DOHH2 (cell line): ENCODE data around the gene PRMT1.

Experiments used
- H3F3A ChIP-seq: fragments of 200-600 bp; sonication (generic), shearing (Covaris generic); 2 replicates; pipeline ENCODE4 v1.6.0; 2016; ENCODE audit warnings: antibody characterized with exemption, mild to moderate bottlenecking; ENCODE audit not compliant: control insufficient read depth, insufficient read depth
- H3K27ac ChIP-seq: fragments of 200-600 bp; sonication (generic); 2 replicates; pipeline ENCODE4 v1.5.1; 2014; ENCODE audit warnings: low read depth, mild to moderate bottlenecking, low read length, moderate library complexity
- H3K27me3 ChIP-seq: fragments of 200-600 bp; sonication (generic); 2 replicates; pipeline ENCODE4 v1.6.1; 2014; ENCODE audit warnings: mild to moderate bottlenecking, low read length, mixed read lengths; ENCODE audit not compliant: control insufficient read depth
- H3K36me3 ChIP-seq: fragments of 200-600 bp; sonication (generic); 2 replicates; pipeline ENCODE4 v1.6.1; 2014; ENCODE audit warnings: mild to moderate bottlenecking, low read length, moderate library complexity, mixed read lengths; ENCODE audit not compliant: control insufficient read depth
- H3K4me1 ChIP-seq: fragments of 200-600 bp; sonication (generic); 2 replicates; pipeline ENCODE4 v1.6.1; 2014; ENCODE audit warnings: mild to moderate bottlenecking, low read length, mixed read lengths; ENCODE audit not compliant: control insufficient read depth
- H3K4me2 ChIP-seq: fragments of 200-600 bp; sonication (generic); 2 replicates; pipeline ENCODE4 v1.6.0; 2014; ENCODE audit warnings: mild to moderate bottlenecking, low read length, moderate library complexity
- H3K4me3 ChIP-seq: fragments of 200-600 bp; sonication (generic); 2 replicates; pipeline ENCODE4 v1.5.1; 2014; ENCODE audit warnings: mild to moderate bottlenecking, low read length, mixed read lengths
- H3K79me2 ChIP-seq: fragments of 200-600 bp; sonication (generic); 2 replicates; pipeline ENCODE4 v1.6.1; 2014; ENCODE audit warnings: mild to moderate bottlenecking, low read length, mixed read lengths; ENCODE audit not compliant: control insufficient read depth
- H3K9me2 ChIP-seq: fragments of 200-600 bp; sonication (generic); replicated peaks from 2 replicates; pipeline ENCODE4 v1.6.1; 2014; ENCODE audit warnings: mild to moderate bottlenecking, low read length, mixed read lengths; ENCODE audit not compliant: control insufficient read depth
- H3K9me3 ChIP-seq: fragments of 200-600 bp; sonication (generic); 2 replicates; pipeline ENCODE4 v1.6.1; 2014; ENCODE audit warnings: antibody characterized with exemption, low read length, mixed read lengths; ENCODE audit not compliant: control insufficient read depth, insufficient read depth
- H4K20me1 ChIP-seq: fragments of 200-600 bp; sonication (generic); 2 replicates; pipeline ENCODE4 v1.6.0; 2014; ENCODE audit warnings: low read depth, mild to moderate bottlenecking, antibody characterized with exemption, low read length, moderate library complexity; ENCODE audit not compliant: control insufficient read depth, insufficient read depth
- CTCF ChIP-seq: fragments of 200-600 bp; sonication (generic); IDR thresholded peaks from one replicate; pipeline ENCODE4 v1.5.1; 2014; ENCODE audit warnings: antibody characterized with exemption, mild to moderate bottlenecking, low read depth, low read length; ENCODE audit not compliant: poor library complexity, severe bottlenecking
- EZH2phosphoT487 ChIP-seq: fragments of 200-600 bp; sonication (generic); IDR thresholded peaks from 2 replicates; pipeline ENCODE4 v1.6.1; 2017; ENCODE audit warnings: borderline replicate concordance, mild to moderate bottlenecking, antibody characterized with exemption, low read length, moderate library complexity, mixed read lengths

Gene PRMT1

GRCh38 chr19:49646586-49646985 lies 30.5 kb upstream of the PRMT1 start:
- Histone ChIP-seq H3K4me1 (peaks cover 12% of the 10 kb centered on the region), H3K27ac (no peak overlapping the region), H3F3A (no peaks in the 10 kb centered on the region), H3K9me3 (no peaks in the 10 kb centered on the region), H4K20me1 (no peaks in the 10 kb centered on the region), H3K79me2 (peaks cover 69% of the 10 kb centered on the region), H3K4me2 (no peak overlapping the region), H3K9me2 (no peaks in the 10 kb centered on the region), H3K27me3 (no peaks in the 10 kb centered on the region), H3K36me3 (peaks cover 67% of the 10 kb centered on the region), H3K4me3 (no peak overlapping the region)
- no peak for TF ChIP-seq CTCF
- TF ChIP-seq EZH2phosphoT487: no peak

- H3K9me2 ChIP-seq: no peaks in the 10 kb centered on the region
- H3K27ac ChIP-seq: no peak overlapping the region
- peaks cover 27% of the 10 kb centered on the region for H3K79me2 ChIP-seq
- H3K36me3 ChIP-seq: peaks cover 71% of the 10 kb centered on the region
- H4K20me1 ChIP-seq: no peaks in the 10 kb centered on the region
- no peaks in the 10 kb centered on the region for H3K4me1 ChIP-seq
- H3K4me3 ChIP-seq: no peak overlapping the region
- no peaks in the 10 kb centered on the region for H3F3A ChIP-seq
- no peaks in the 10 kb centered on the region for H3K9me3 ChIP-seq
- TF ChIP-seq EZH2phosphoT487: no peak
- no peak for TF ChIP-seq CTCF
- H3K27me3 ChIP-seq: no peaks in the 10 kb centered on the region
- H3K4me2 ChIP-seq: no peak overlapping the region
These were observed 25.8 kb upstream of the PRMT1 start for GRCh38 chr19:49651029-49651819.

GRCh38 chr19:49651820-49652550 lies 25.1 kb upstream of the PRMT1 start:
- peaks cover 20% of the 10 kb centered on the region for H3K79me2 ChIP-seq
- no peak overlapping the region for H3K4me3 ChIP-seq
- TF ChIP-seq CTCF (no peak), EZH2phosphoT487 (no peak)
- H3K9me2 ChIP-seq: no peaks in the 10 kb centered on the region
- no peaks in the 10 kb centered on the region for H3K27me3 ChIP-seq
- H3K9me3 ChIP-seq: no peaks in the 10 kb centered on the region
- no peak overlapping the region for H3K4me2 ChIP-seq
- H4K20me1 ChIP-seq: no peaks in the 10 kb centered on the region
- H3K4me1 ChIP-seq: no peaks in the 10 kb centered on the region
- H3F3A ChIP-seq: no peaks in the 10 kb centered on the region
- peaks cover 71% of the 10 kb centered on the region for H3K36me3 ChIP-seq
- no peak overlapping the region for H3K27ac ChIP-seq
